ENCODE measurements around the gene KREMEN2.

The KREMEN2 gene

GRCh38 chr16:3007059-3007956 is 43.2 kb downstream of the KREMEN2 start:
- TF ChIP-seq RAD21 (IDR thresholded peaks at IDR 0.05; ENCODE audit: low read depth) (no peak), USF1 (IDR thresholded peaks at IDR 0.05) (no peak), CREB1 (IDR thresholded peaks at IDR 0.05; ENCODE audit: low read depth) (no peak), NFIC (IDR thresholded peaks at IDR 0.05) (no peak), REST (IDR thresholded peaks at IDR 0.05; ENCODE audit: low read depth) (no peak), ZBTB7A (IDR thresholded peaks at IDR 0.05; ENCODE audit: low read depth) (no peak), CEBPB (IDR thresholded peaks at IDR 0.05) (no peak), YY1 (IDR thresholded peaks at IDR 0.05; ENCODE audit: low read depth) (no peak), TCF12 (IDR thresholded peaks at IDR 0.05; ENCODE audit: low read depth) (no peak), EP300 (IDR thresholded peaks at IDR 0.05; ENCODE audit: borderline replicate concordance) (no peak), TAF1 (IDR thresholded peaks at IDR 0.05; ENCODE audit: low read depth) (no peak), FOXM1 (IDR thresholded peaks at IDR 0.05; ENCODE audit: borderline replicate concordance, low read depth) (no peak), MAX (IDR thresholded peaks at IDR 0.05) (no peak), EGR1 (IDR thresholded peaks at IDR 0.05) (no peak), TEAD4 (IDR thresholded peaks at IDR 0.05) (no peak)

- no peak for TF ChIP-seq TEAD4 (IDR thresholded peaks at IDR 0.05)
- TF ChIP-seq ZBTB7A (IDR thresholded peaks at IDR 0.05; ENCODE audit: low read depth): no peak
- no peak for TF ChIP-seq MAX (IDR thresholded peaks at IDR 0.05)
- TF ChIP-seq NFIC (IDR thresholded peaks at IDR 0.05): no peak
- no peak for TF ChIP-seq REST (IDR thresholded peaks at IDR 0.05; ENCODE audit: low read depth)
- TF ChIP-seq YY1 (IDR thresholded peaks at IDR 0.05; ENCODE audit: low read depth): no peak
- TF ChIP-seq EP300 (IDR thresholded peaks at IDR 0.05; ENCODE audit: borderline replicate concordance): no peak
- no peak for TF ChIP-seq RAD21 (IDR thresholded peaks at IDR 0.05; ENCODE audit: low read depth)
- no peak for TF ChIP-seq TAF1 (IDR thresholded peaks at IDR 0.05; ENCODE audit: low read depth)
- TF ChIP-seq CREB1 (IDR thresholded peaks at IDR 0.05; ENCODE audit: low read depth): no peak
- no peak for TF ChIP-seq CEBPB (IDR thresholded peaks at IDR 0.05)
- no peak for TF ChIP-seq FOXM1 (IDR thresholded peaks at IDR 0.05; ENCODE audit: borderline replicate concordance, low read depth)
These were observed 44.0 kb downstream of the KREMEN2 start for GRCh38 chr16:3007957-3008689.

- TF ChIP-seq EP300 (IDR thresholded peaks at IDR 0.05; ENCODE audit: borderline replicate concordance) (no peak), TCF12 (IDR thresholded peaks at IDR 0.05; ENCODE audit: low read depth) (no peak), EGR1 (IDR thresholded peaks at IDR 0.05) (no peak), ZBTB7A (IDR thresholded peaks at IDR 0.05; ENCODE audit: low read depth) (no peak), REST (IDR thresholded peaks at IDR 0.05; ENCODE audit: low read depth) (no peak), NFIC (IDR thresholded peaks at IDR 0.05) (no peak), CEBPB (IDR thresholded peaks at IDR 0.05) (no peak), TEAD4 (IDR thresholded peaks at IDR 0.05) (no peak), MAX (IDR thresholded peaks at IDR 0.05) (no peak), RAD21 (IDR thresholded peaks at IDR 0.05; ENCODE audit: low read depth) (no peak), YY1 (IDR thresholded peaks at IDR 0.05; ENCODE audit: low read depth) (no peak), TAF1 (IDR thresholded peaks at IDR 0.05; ENCODE audit: low read depth) (no peak), USF1 (IDR thresholded peaks at IDR 0.05) (no peak)
These were observed 44.6 kb downstream of the KREMEN2 start for GRCh38 chr16:3008690-3009037.
